GM10266 (cell line): ENCODE measurements around the gene NTN3.

ENCODE experiments used
- DNase-seq: peaks from one replicate; pipeline ENCODE4 v3.0.0; 2012; ENCODE audit errors: extremely low spot score
- TF ChIP-seq, protein P1 (sequence below): IDR thresholded peaks from 2 replicates; pipeline ENCODE4 v1.5.1; 2012; ENCODE audit warnings: mild to moderate bottlenecking, low read depth; ENCODE audit not compliant: control insufficient read depth, insufficient read depth; ENCODE audit errors: missing control alignments

The NTN3 gene

DNA sequence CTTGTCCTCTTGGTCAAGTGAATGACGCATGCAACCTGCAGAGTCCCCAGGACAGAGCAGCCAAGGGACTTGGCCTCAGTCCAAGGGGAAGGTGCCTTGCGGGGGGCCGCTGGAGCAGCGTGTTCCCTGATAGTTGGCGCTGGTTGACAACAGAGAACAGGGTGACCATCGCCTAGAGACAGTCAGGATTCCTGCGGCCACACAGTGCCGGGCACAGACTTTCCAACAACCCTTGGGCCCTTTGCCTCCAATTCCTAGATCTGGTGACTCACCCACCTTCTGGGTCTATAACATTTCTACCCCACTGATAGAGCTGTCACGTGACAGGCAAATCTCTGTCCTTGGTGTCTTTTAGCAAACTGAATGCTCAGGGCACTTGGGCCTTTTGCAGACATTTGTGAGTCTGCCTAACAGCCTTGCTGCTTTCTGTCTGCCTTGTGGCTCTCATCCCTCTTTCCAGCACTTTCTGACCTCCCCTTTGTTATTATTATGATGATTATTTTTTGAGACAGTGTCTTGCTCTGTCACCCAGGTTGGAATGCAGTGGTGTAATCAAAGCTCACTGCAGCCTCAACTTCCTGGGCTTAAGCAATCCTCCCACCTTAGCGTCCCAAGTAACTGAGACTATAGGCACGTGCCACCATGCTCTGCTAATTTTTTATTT is 23.0 kb upstream of the NTN3 start:
- TF ChIP-seq, protein P1, sequence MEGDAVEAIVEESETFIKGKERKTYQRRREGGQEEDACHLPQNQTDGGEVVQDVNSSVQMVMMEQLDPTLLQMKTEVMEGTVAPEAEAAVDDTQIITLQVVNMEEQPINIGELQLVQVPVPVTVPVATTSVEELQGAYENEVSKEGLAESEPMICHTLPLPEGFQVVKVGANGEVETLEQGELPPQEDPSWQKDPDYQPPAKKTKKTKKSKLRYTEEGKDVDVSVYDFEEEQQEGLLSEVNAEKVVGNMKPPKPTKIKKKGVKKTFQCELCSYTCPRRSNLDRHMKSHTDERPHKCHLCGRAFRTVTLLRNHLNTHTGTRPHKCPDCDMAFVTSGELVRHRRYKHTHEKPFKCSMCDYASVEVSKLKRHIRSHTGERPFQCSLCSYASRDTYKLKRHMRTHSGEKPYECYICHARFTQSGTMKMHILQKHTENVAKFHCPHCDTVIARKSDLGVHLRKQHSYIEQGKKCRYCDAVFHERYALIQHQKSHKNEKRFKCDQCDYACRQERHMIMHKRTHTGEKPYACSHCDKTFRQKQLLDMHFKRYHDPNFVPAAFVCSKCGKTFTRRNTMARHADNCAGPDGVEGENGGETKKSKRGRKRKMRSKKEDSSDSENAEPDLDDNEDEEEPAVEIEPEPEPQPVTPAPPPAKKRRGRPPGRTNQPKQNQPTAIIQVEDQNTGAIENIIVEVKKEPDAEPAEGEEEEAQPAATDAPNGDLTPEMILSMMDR = no peak

DNA sequence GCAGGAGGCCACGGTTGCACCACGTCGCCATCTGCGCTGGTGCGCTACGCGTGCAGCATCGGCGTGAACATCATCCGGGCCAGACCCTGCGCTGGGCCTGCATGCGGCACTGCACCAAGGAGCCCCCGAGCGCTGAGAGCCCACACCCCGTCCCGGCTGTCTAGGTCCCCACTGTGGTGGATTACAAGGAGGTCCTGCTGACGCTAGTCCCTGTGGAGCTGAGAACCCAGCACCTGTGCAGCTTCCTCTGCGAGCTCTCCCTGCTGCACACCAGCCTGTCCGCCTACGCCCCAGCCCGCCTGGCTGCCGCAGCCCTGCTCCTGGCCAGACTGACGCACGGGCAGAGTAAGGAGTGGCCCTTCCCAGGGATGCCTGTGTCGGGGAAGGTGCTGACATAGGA is 22.0 kb upstream of the NTN3 start:
- DNase-seq = no peak
- TF ChIP-seq, protein P1 = no peak

More for the DNA sequence above, 23.0 kb upstream of the NTN3 start:
- no peak for DNase-seq

DNA sequence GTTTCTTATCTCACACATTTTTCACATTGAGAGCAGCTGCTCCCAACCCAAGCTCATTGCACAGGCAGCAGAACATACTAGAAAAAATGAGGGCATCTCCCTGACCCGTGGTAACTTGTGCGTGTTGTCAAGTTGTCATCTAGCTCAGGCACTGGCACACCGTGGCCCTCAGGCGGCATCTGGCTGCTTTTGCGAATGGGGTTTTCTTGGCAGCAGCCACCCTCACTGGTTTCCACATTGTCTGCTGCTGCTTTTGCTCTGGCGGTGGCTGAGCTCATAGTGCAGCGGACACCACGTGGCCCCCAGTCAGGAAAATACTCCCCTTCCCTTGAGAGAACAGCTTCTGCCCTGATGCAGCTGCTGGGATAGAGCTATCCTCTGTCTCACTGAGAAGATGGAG is 20.6 kb upstream of the NTN3 start:
- no peak for DNase-seq
- TF ChIP-seq, protein P1 = no peak

DNA sequence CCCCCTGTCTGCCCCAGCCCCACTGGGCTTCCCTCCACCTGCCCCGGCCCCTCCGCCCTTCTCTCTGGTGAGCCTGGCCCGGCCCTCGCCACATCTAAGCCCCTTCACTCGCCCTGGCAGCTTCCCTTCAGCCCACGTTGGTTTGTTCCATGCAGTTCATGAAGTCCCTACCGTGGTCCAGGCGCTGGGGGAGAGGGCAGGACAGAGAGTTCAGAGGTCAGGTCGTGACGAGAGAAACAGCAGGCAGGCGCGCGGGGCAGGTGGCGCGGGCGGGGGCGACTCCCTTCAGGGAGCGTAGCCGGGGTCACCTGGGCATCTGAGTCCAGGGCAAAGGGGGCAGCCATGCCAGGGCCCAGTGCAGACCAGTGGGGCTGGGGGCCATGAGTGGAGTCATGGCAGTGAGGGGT is 20.1 kb upstream of the NTN3 start:
- TF ChIP-seq, protein P1 = no peak
- DNase-seq = no peak

DNA sequence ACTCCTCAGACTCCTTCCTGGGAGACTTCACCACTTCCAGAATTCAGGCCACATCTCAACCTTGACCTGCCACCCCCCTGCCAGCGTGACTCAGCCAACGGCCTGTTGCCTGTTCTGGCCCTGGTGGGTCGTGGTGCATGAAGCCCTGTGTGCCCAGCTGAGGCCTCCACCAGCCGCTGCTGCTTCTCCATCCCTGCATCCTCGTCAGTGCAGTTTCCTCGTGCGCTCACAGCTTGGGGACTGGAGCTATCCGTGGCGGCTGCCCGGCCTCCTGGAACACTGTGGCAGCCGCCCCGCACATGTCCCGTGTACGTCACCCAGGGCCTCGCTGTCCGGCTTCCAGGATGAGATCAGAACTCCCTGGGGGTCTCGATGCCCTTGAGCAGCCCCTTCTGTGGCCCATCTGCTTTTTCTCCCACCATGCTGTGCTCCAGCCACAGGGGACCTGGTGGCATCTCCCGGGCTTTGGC is 19.2 kb upstream of the NTN3 start:
- no peak for DNase-seq
- TF ChIP-seq, protein P1 = no peak

DNA sequence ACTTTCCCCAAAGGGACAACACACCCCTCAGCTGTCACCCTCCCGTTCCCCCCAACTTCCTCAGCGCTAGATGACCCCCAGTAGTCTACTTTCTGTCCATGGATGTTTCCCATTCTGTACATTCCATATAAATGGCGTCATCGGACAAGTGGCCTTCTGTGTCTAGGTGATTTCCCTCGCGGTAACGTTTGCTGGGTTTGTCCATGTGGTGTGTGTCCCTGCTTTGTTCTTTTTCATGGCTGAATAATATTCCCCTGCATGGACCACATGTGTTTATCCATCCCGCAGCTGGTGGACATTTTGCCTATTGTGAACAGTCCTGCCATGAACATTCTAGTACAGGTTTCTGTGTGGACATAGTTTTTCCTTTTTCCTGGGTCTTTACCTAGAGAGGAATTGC is 18.4 kb upstream of the NTN3 start:
- no peak for DNase-seq
- TF ChIP-seq, protein P1 = no peak

DNA sequence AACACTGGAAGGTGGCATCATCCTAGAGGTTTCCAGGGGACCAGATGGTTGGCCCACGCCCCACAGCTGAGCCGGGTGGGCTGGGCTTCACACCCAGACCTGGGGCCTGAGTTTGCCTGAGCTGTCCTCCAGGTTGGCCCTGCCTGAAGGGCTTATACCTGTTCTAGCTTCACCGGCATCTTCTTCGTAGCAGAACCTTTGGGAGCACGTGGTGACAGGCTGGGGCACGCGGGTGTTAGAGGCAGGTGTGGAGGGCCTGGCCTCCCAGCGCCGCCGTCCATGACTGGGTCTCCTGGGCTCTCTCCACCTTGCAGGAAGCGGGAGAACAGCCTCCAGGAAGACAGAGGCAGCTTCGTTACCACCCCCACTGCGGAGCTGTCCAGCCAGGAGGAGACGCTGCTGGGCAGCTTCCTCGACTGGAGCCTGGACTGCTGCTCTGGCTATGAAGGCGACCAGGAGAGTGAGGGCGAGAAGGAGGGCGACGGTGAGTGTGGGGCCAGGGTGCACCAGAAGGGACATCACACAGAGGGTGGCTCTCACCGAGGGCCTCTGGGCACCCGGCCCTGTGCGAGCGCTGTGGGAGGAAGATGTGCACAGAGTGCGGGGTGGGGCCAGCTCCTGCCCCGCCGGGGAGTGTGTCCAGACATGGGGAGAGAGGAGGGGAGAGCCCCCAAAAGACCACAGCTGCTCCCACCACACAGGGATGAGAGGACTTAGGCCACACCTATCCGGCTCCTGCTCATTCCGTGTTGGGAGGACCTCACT is 15.8 kb upstream of the NTN3 start:
- no peak for DNase-seq
- TF ChIP-seq, protein P1 = no peak
